Measurements from ENCODE around the gene MAPK14. TPM values are rescaled to one million over a fixed set of nuclear protein-coding genes. Genes with fewer than 3 reads are reported as not detected.
"Not testable (repeated sequence)": the region's sequence is repeated elsewhere in the genome, so short reads cannot be mapped to it uniquely, and the experiment has no call there.

Gene MAPK14
- total RNA-seq: 10 to 100 TPM; 57.3 to 58.3 TPM
- polyA plus RNA-seq (ENCODE audit: insufficient read depth, low read depth, low replicate concordance): 21.8 TPM
- long read RNA-seq, donor 1, full-length matches to known transcripts: 12 of 12 reads
- long read RNA-seq, donor 1, partial matches to known transcripts: 0 of 12 reads
- long read RNA-seq, donor 1, other reads (novel, unspliced or antisense): 0 of 12 reads
- long read RNA-seq, donor 2, full-length matches to known transcripts: 11 of 11 reads
- long read RNA-seq, donor 2, partial matches to known transcripts: 0 of 11 reads
- long read RNA-seq, donor 2, other reads (novel, unspliced or antisense): 0 of 11 reads

DNA sequence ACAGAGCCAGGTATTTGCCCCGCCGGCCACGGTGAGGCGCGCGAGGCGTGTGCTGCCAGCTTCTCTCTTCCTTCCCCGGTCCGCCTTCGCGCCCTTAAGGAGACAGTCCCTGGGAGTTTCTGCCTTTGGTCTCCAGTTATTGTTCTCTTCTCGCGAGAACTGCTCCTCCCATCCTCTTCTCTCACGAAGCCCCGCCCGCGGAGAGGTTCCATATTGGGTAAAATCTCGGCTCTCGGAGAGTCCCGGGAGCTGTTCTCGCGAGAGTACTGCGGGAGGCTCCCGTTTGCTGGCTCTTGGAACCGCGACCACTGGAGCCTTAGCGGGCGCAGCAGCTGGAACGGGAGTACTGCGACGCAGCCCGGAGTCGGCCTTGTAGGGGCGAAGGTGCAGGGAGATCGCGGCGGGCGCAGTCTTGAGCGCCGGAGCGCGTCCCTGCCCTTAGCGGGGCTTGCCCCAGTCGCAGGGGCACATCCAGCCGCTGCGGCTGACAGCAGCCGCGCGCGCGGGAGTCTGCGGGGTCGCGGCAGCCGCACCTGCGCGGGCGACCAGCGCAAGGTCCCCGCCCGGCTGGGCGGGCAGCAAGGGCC lies at the start of gene MAPK14:
MAPK14 (plus strand) TSS at position 308 of the 587 bp plus-strand sequence. CDS start 350 bp downstream, outside the sequence.
- no peaks in the 10 kb centered on the region for H3K36me3 ChIP-seq (ENCODE audit: low read depth, missing control alignments)
- H3K4me1 ChIP-seq: peaks cover 5% of the 10 kb centered on the region
- H3K9me3 ChIP-seq: no peaks in the 10 kb centered on the region
- peak in 2 of 3 experiments; percentile 81 to 98 for TF ChIP-seq CTCF (IDR thresholded peaks at IDR 0.05)
- peak; percentile 87 for TF ChIP-seq POLR2A (IDR thresholded peaks at IDR 0.05)
- DNase-seq: peak; percentile 100
- peak within 1 kb of the TSS; percentile 91 to 94 for H3K27ac ChIP-seq
- H3K27me3 ChIP-seq: no peaks in the 10 kb centered on the region
- peak within 1 kb of the TSS; percentile 93 to 98 for H3K4me3 ChIP-seq
- WGBS, 2 donors: 0% methylated on average over 20 to 31 of the region's 62 CpGs
- intact Hi-C loops (cut with DNase I; ENCODE audit: low total_unique reads): loop anchor here (5.0 kb wide), 1 partner anchor 65 kb away; no protein-coding TSS in a partner anchor

GRCh38 chr6:35980126-35980525 lies 47.5 kb upstream of the MAPK14 start:
- H3K4me1 ChIP-seq; H3K27me3 ChIP-seq; intact Hi-C loops (cut with DNase I; ENCODE audit: low total_unique reads); H3K36me3 ChIP-seq (ENCODE audit: low read depth, missing control alignments); H3K4me3 ChIP-seq; H3K9me3 ChIP-seq; DNase-seq; H3K27ac ChIP-seq: not testable (repeated sequence)
- WGBS, 2 donors: 90 to 94% methylated on average over 1 of the region's 1 CpG

DNA sequence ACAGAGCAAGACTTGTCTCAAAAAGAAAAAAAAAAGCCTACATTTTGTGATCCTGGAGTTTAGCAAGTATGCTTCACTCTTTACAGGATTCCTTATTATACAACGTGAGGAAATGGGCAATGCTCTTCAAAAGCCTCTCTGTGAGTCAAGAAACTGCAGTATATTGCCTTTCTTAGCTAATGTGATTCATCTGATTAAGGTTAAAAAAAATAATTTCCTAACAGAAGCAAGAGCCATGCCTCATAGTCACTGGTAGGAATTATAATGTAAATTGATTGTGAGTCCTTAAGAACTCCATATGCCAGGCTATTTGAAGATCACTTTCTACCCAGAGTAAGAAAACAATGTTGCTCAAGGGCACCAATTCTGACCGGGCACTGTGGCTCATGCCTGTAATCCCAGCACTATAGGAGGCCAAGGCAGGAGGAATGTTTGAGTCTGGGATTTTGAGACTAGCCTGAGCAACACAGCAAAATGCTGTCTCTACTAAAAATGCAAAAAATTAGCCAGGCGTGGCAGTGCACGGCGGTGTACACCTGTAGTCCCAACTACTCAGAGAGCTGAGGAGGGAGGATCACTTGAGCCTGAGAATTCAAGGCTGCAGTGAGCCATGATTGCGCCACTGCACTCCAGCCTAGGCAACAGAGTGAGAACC lies 46.5 kb upstream of the MAPK14 start:
- WGBS, 2 donors: 87 to 89% methylated on average over 6 of the region's 6 CpGs
- TF ChIP-seq POLR2A (IDR thresholded peaks at IDR 0.05) (no peak), CTCF (IDR thresholded peaks at IDR 0.05) (no peak)

DNA sequence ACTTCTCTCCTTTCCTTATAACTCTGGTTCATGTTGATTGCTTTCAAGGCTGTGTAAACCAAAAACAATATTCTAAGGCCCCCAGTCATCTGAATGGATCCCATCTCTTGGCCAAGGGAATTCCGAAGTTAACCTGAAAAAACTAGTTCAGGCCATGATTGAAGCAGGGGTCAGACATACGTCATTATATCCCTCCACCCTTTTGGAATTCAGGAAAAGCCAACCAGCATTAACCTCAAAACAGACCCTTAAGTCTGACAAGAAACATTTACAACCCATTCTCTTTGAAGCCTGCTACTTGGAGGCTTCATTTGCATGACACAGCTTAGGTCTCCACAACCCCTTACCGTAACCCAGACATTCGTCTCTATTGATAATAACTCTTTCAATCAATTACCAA lies 42.9 kb upstream of the MAPK14 start:
- no peaks in the 10 kb centered on the region for H3K27me3 ChIP-seq
- DNase-seq: no peak
- no peaks in the 10 kb centered on the region for H3K4me1 ChIP-seq
- intact Hi-C loops (cut with DNase I; ENCODE audit: low total_unique reads): no loop called here
- TF ChIP-seq CTCF (IDR thresholded peaks at IDR 0.05) (no peak), POLR2A (IDR thresholded peaks at IDR 0.05) (no peak)
- no peaks in the 10 kb centered on the region for H3K9me3 ChIP-seq
- no peak overlapping the region for H3K4me3 ChIP-seq
- H3K36me3 ChIP-seq (ENCODE audit: low read depth, missing control alignments): no peaks in the 10 kb centered on the region
- 84 to 87% methylated on average over 4 of the region's 4 CpGs for WGBS, 2 donors
- H3K27ac ChIP-seq: no peak overlapping the region

More for the DNA sequence above, 46.5 kb upstream of the MAPK14 start:
- Histone ChIP-seq H3K9me3 (no peaks in the 10 kb centered on the region), H3K27me3 (no peaks in the 10 kb centered on the region), H3K4me1 (no peaks in the 10 kb centered on the region), H3K36me3 (ENCODE audit: low read depth, missing control alignments) (no peaks in the 10 kb centered on the region), H3K27ac (no peak overlapping the region), H3K4me3 (no peak overlapping the region)
- intact Hi-C loops (cut with DNase I; ENCODE audit: low total_unique reads): no loop called here
- no peak for DNase-seq

GRCh38 chr6:35988047-35988446 lies 39.6 kb upstream of the MAPK14 start:
- H3K4me3 ChIP-seq; DNase-seq; H3K36me3 ChIP-seq (ENCODE audit: low read depth, missing control alignments); H3K27me3 ChIP-seq; H3K9me3 ChIP-seq; H3K27ac ChIP-seq; intact Hi-C loops (cut with DNase I; ENCODE audit: low total_unique reads); H3K4me1 ChIP-seq: not testable (repeated sequence)
- WGBS, 2 donors: 87 to 92% methylated on average over 9 of the region's 9 CpGs
